Smooth muscle cell of the pulmonary artery (primary cell): Measurements from ENCODE around the gene SHISAL2A. TPM values are rescaled to one million over a fixed set of nuclear protein-coding genes. Genes with fewer than 3 reads are reported as not detected.

Experiments used
- total RNA-seq: library from RNA; depleted of rRNA; stranded (reverse); fragments of >200 nt; gene quantifications from 2 replicates; pipeline ENCODE4 v1.2.3, GENCODE V29; 2014

Gene SHISAL2A
- total RNA-seq, result not detected in 2 replicates

DNA sequence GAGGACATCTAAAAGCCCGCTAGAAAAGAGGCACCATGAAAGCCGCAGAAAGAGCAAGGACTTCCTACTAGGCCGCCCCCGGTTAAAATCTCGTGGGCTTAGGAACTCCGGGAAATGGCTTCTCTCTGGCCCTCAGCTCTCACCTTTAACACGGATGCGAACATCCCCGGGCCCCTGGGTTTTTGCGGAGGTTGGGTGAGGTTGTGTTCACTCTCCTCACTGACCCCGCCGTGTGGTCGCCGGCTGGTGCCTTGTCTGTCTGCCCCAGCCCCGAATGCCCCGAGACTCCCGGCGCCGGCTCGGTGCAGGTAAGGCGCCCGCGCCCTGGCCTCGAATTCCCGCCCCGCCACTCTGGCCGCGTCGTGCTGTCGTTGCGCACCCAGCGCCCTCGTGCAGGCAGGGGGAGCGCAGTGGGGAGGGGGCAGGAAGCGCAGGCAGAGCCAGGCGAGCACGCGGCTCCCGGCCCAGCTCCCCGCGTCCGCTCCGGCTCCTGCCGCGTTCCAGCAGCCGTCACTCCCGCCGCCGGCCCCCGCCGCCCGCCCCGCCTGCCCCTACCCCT, at the start of gene SHISAL2A:
Gene SHISAL2A, plus strand, starts transcription at position 437 of the 559 bp plus-strand sequence. CDS start 326 bp downstream, outside the sequence.

DNA sequence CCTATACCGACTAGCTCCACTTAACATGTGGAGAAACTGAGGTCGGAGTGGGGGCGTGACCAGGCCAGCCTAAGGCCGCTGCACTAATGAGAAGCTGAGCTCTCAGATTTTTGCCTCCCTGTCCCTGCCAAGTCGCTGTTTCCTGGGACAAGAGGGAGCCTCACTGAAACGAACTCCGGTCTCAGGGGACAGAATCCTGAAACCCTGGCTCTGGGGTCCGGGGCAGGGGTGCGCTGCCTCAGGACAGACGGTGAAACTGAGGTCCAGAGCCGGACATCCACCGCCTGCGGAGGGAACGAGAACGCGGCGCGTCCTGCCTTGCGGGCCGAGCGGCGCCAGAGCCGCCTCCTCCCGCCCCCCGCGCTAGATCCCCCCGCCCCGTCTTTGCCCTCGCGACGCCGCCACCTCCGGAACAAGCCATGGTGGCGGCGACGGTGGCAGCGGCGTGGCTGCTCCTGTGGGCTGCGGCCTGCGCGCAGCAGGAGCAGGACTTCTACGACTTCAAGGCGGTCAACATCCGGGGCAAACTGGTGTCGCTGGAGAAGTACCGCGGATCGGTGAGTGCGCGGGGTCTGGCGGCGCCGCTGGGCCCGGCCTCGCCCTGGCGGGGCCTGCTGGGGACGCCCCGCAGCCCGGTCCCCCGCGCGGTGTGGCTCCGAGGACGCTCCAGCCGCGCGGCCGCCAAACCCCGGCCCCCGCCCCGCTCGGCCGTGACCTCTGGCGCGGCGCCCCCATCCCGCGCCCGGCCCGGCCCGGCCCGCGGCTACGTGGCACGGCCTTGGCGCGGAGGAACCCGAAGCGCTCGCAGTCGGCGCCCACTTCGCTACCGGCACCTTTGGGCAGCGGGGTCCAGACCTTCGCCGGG, 30.7 kb upstream of the SHISAL2A start, which contains the start of gene GPX7:
Gene GPX7, plus strand, starts transcription at position 381 of the 865 bp plus-strand sequence. Its CDS starts 39 bp downstream, at position 420.

DNA sequence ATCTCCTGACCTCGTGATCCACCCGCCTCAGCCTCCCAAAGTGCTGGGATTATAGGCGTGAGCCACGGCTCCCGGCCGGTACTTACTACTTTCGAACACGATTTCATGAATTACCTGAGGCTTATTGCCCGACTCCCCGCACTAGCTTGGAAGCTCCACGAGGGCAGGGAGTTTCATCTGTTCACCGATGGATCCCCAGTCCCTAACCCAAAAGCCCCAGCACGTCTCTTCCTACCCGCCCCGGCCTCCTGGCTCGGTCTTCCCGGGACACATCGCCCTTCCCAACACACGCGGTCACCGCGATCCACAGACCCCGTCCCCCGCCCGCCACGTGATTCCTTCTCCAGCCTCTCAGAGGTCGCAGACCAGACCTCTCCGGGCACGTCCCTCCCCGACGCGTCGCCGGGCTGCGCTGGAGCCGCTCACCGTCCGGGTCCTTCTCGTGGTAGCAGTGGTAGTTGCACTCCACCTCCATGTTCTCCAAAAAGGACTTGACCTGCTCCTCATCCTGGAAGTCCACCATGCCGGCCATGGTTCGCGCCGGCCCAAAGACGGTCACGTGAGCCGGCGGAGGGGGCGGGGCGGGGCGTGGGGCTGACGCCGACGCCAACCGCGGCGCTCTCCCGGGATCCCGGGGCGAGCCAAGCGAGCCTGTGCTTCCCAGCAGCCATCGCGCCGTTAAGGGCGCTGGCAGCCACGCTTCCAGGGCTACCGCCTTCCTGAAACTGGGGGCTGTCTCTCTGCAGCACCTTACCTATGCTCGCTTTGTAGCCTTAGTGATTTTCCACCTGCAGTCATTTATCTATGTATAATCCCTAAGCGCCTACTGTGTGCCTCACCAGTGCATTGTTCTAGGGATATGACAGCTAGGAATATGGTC, 65.1 kb downstream of the SHISAL2A start, which contains the start of gene COA7:
Gene COA7, minus strand, starts transcription at position 553 of the 880 bp plus-strand sequence. Its CDS starts 21 bp downstream, at position 532.

Other genes starting within 250 kb of the SHISAL2A start
- 0.99 and 1.4 TPM in 2 replicates for gene ORC1, start 228.7 kb upstream of the SHISAL2A start, total RNA-seq
- gene PRPF38A, start 228.6 kb upstream of the SHISAL2A start, total RNA-seq, result 8.5 and 9.1 TPM in 2 replicates
- 27.2 and 29.7 TPM in 2 replicates for gene TUT4, start 80.1 kb upstream of the SHISAL2A start, total RNA-seq
- gene GPX7, start 30.8 kb upstream of the SHISAL2A start, total RNA-seq, result 13.3 and 14.6 TPM in 2 replicates
- gene COA7, start 65.2 kb downstream of the SHISAL2A start, total RNA-seq, result 11.3 and 18.9 TPM in 2 replicates
- 41.9 and 47.8 TPM in 2 replicates for gene ZYG11B, start 93.3 kb downstream of the SHISAL2A start, total RNA-seq
- gene ZYG11A, start 209.6 kb downstream of the SHISAL2A start, total RNA-seq, result 0.20 and 1.0 TPM in 2 replicates